SK-N-SH treated with all-trans-retinoic acid at 6 μM for 48 hours (cell line): ENCODE measurements around the gene OR4Q3.

ENCODE experiments used
- ARNTL ChIP-seq: fragments of 450-650 bp; formaldehyde crosslinking; IDR thresholded peaks from 2 replicates; pipeline ENCODE4 v1.5.0; 2020; ENCODE audit warnings: low read depth, mild to moderate bottlenecking, moderate library complexity, borderline replicate concordance
- BACH2 ChIP-seq: fragments of 250-450 bp; sonication (Bioruptor Pico); IDR thresholded peaks from 2 replicates; pipeline ENCODE4 v1.9.0; 2021; ENCODE audit warnings: mild to moderate bottlenecking, borderline replicate concordance
- CREB5 ChIP-seq: fragments of 250-450 bp; sonication (Bioruptor Pico); IDR thresholded peaks from 2 replicates; pipeline ENCODE4 v1.5.1; 2020; ENCODE audit warnings: low read depth, mild to moderate bottlenecking, moderate library complexity
- ISL1 ChIP-seq: fragments of 250-450 bp; sonication (Bioruptor Pico); IDR thresholded peaks from 2 replicates; pipeline ENCODE4 v2.1.2; 2022; ENCODE audit warnings: mild to moderate bottlenecking, moderate library complexity
- PATZ1 ChIP-seq: fragments of 250-450 bp; sonication (Bioruptor Pico); IDR thresholded peaks from 2 replicates; pipeline ENCODE4 v1.8.0; 2020; ENCODE audit warnings: mild to moderate bottlenecking, moderate library complexity, borderline replicate concordance
- PPARA ChIP-seq: fragments of 250-450 bp; sonication (Bioruptor Pico); IDR thresholded peaks from 2 replicates; pipeline ENCODE4 v1.5.0; 2020; ENCODE audit warnings: mild to moderate bottlenecking, borderline replicate concordance
- RARB ChIP-seq: fragments of 250-450 bp; sonication (Bioruptor Pico); IDR thresholded peaks from 2 replicates; pipeline ENCODE4 v1.8.0; 2021; ENCODE audit warnings: mild to moderate bottlenecking, moderate library complexity
- TCF4 ChIP-seq: fragments of 250-450 bp; sonication (Bioruptor Pico); IDR thresholded peaks from 2 replicates; pipeline ENCODE4 v1.8.0; 2021; ENCODE audit warnings: mild to moderate bottlenecking, moderate library complexity, borderline replicate concordance
- TOX ChIP-seq: fragments of 250-450 bp; sonication (Bioruptor Pico); IDR thresholded peaks from 2 replicates; pipeline ENCODE4 v1.8.0; 2021; ENCODE audit warnings: mild to moderate bottlenecking, moderate library complexity, borderline replicate concordance
- ZFP30 ChIP-seq: fragments of 450-650 bp; formaldehyde crosslinking; IDR thresholded peaks from 2 replicates; pipeline ENCODE4 v1.5.0; 2022; ENCODE audit warnings: mild to moderate bottlenecking, moderate library complexity

GRCh38 chr14:19775587-19775986, 32.2 kb downstream of the OR4Q3 start:
- TF ChIP-seq TCF4 (CRISPR knock-in tag): no peak
- no peak for TF ChIP-seq TOX (CRISPR knock-in tag)
- TF ChIP-seq PPARA: no peak
- no peak for TF ChIP-seq ARNTL (CRISPR knock-in tag)
- TF ChIP-seq PATZ1 (CRISPR knock-in tag): no peak
- no peak for TF ChIP-seq CREB5 (CRISPR knock-in tag)
- no peak for TF ChIP-seq BACH2 (CRISPR knock-in tag)
- no peak for TF ChIP-seq ISL1 (CRISPR knock-in tag)
- no peak for TF ChIP-seq RARB
- TF ChIP-seq ZFP30 (CRISPR knock-in tag): no peak
